Mucosa of descending colon (tissue), 3 donors: Measurements from ENCODE around the gene DND1. TPM values are rescaled to one million over a fixed set of nuclear protein-coding genes. Genes with fewer than 3 reads are reported as not detected.
"Not testable (repeated sequence)": the region's sequence is repeated elsewhere in the genome, so short reads cannot be mapped to it uniquely, and the experiment has no call there.

Experiments
- ATAC-seq: fragments of 200-7000 bp; cut with Tn5 transposase; one replicate; pipeline ENCODE4 v1.9.1; 2020; ENCODE audit warnings: mild to moderate bottlenecking, moderate library complexity
- DNase-seq, 3 donors: peaks; one replicate each; pipeline ENCODE4 v3.0.0-alpha.2; 2020
- H3K36me3 ChIP-seq: fragments of 200-600 bp; one replicate; pipeline ENCODE4 v1.8.0; 2021; ENCODE audit warnings: low read depth, mild to moderate bottlenecking
- H3K4me1 ChIP-seq: fragments of 200-600 bp; one replicate; pipeline ENCODE4 v1.8.0; 2021; ENCODE audit warnings: low read depth, mild to moderate bottlenecking
- H3K4me3 ChIP-seq: fragments of 200-600 bp; one replicate; pipeline ENCODE4 v1.8.0; 2021; ENCODE audit warnings: mild to moderate bottlenecking
- H3K9me3 ChIP-seq: fragments of 200-600 bp; one replicate; pipeline ENCODE4 v1.8.0; 2021; ENCODE audit warnings: mild to moderate bottlenecking
- intact Hi-C, 2 donors: fragments of 100-400 bp; cut with DNase I in 1 of 2; cut with micrococcal nuclease in 1 of 2; formaldehyde crosslinking; loops; one replicate each; pipeline versions ENCODE4 v1.11.0 to v1.11.1; 2022; cut with DNase I, micrococcal nuclease
- long read RNA-seq, 2 donors: library from polyadenylated mRNA; unstranded; transcript quantifications; one replicate each; pipeline ENCODE4 v2.0.0, GENCODE V29; 2019 to 2021
- total RNA-seq, 3 donors: library from RNA; stranded (reverse); fragmentation: NEBNext Ultra II Directional in 2 of 3; extraction: Animal tissue kit (Norgen Biotek cat#: 25700) in 2 of 3; gene quantifications; one replicate each; pipeline versions ENCODE4 v1.2.1 to v1.2.4, GENCODE V29; 2021 to 2023
- TF ChIP-seq, protein P1 (sequence below): fragments of 200-600 bp; IDR thresholded peaks from one replicate; pipeline ENCODE4 v1.8.0; 2022; ENCODE audit warnings: antibody characterized with exemption, mild to moderate bottlenecking
- donor health status: DM: no; HTN: no; CAD: no; lungs with moderate emphysema.
- donor health status: DM: no; HTN: no; CAD: no.
- donor health status: DM: no; HTN: yes; CAD: no.

Gene DND1
- 1 to 10 TPM in 2 of 3 donors, under 1 TPM in 1; 0.95 to 1.6 (median 1.1) TPM for total RNA-seq
- long read RNA-seq, donor 1, partial matches to known transcripts, result 0 of 8 reads
- long read RNA-seq, donor 1, other reads (novel, unspliced or antisense), result 8 of 8 reads
- long read RNA-seq, donor 2, partial matches to known transcripts, result 0 of 3 reads
- long read RNA-seq, donor 2, other reads (novel, unspliced or antisense), result 3 of 3 reads

DNA sequence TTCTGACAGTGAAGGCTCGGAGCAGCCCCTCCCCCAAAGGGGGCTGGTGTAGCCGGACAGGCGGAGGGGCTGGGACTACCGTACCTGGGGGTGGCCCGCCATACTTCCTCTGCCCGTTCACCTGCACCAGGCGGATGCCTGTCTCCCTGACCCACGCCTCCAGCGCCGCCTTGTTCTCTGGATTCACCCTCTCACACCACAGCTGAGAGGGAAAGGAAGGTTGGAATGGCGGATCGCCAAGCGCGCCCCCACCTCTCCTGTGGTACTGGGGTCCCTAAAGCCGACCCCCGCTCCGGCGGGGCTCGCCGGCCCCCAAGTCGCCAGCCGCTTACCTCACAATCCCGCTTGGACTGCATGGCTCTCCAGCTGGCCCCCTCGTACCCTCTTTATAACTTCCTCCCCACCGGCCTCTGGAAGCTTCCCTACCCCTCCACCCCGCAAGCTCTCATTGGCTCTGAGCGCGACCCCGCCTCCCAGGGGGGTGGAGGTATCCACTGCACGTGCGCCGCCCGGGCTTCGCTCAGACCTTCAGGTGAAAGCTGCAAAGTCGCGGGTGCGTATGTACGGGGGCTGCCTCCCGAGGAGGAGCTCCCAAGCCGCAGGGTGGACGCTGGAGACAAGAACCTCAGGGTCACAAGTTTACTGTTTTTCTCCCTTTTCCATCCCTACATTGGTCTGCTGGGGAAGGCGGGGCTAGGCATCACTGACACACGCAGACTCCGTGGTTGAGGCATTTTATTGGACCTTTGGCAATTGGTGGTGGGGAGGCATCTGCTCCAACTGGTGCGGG is at the start of gene DND1:
TSS of gene DND1 (minus strand) at position 390 of the 790 bp plus-strand sequence. CDS start at position 356, 34 bp downstream.
- DNase-seq (no peak), ATAC-seq (no peak)
- Histone ChIP-seq H3K9me3 (no peaks in the 10 kb centered on the region), H3K4me3 (no peak within 1 kb of the TSS), H3K36me3 (no peaks in the 10 kb centered on the region), H3K4me1 (peaks cover 9% of the 10 kb centered on the region)
- TF ChIP-seq, protein P1, sequence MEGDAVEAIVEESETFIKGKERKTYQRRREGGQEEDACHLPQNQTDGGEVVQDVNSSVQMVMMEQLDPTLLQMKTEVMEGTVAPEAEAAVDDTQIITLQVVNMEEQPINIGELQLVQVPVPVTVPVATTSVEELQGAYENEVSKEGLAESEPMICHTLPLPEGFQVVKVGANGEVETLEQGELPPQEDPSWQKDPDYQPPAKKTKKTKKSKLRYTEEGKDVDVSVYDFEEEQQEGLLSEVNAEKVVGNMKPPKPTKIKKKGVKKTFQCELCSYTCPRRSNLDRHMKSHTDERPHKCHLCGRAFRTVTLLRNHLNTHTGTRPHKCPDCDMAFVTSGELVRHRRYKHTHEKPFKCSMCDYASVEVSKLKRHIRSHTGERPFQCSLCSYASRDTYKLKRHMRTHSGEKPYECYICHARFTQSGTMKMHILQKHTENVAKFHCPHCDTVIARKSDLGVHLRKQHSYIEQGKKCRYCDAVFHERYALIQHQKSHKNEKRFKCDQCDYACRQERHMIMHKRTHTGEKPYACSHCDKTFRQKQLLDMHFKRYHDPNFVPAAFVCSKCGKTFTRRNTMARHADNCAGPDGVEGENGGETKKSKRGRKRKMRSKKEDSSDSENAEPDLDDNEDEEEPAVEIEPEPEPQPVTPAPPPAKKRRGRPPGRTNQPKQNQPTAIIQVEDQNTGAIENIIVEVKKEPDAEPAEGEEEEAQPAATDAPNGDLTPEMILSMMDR, result no peak
- intact Hi-C loops, result no loop called here

DNA sequence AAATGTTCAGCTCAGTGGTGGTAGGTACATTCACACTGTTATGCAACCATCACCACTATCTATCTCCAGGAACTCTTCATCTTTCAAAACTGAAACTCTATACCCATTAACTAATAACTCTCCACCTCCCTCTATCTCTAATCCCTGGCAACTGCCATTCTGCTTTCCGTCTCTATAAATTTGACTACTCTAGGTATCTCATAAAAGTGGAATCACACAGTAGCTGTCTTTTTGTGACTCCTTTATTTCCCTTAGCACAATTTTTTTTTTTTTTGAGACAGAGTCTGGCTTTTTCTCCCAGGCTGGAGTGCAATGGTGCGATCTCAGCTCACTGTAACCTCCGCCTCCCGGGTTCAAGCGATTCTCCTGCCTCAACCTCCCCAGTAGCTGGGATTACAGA is 48.0 kb upstream of the DND1 start:
- intact Hi-C loops, ATAC-seq: not testable (repeated sequence)

DNA sequence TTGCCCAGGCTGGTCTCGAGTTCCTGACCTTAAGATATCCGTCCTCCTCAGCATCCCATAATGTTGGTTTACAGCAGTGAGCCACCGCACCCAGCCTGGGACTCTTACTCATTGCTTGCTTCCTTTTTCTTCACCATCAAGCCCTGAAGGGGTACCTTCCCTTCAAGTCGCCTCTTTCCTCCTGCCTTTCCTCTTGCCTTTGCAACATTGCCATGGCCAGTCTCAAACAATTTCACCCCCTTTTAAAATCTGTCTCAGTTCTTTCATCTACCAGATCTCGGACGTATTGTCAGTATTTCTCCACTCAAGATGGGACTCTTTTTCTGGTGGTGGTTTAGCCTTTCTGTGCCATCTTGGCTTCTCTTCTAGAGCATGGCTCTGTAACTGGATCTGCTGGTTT is 47.4 kb upstream of the DND1 start:
- intact Hi-C loops, result not testable (repeated sequence)

More for the DNA sequence above, 48.0 kb upstream of the DND1 start:
- DNase-seq, H3K4me1 ChIP-seq, H3K4me3 ChIP-seq, H3K36me3 ChIP-seq, H3K9me3 ChIP-seq: not testable (repeated sequence)

DNA sequence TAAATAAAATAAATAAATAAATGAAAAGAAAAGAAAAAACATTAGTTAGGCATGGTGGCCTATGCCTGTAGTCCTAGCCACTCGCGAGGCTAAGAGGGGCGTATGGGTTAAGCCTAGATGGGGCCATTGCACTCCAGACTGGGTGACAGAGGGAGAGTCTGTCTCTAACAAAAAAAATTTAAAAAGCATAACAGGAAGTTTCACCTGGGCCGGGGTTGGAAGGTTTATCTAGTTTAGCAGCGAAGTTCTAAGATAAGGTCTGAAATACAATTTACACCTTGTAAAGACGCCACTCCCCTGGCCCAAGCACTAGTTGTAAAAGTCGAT is 44.9 kb upstream of the DND1 start:
- TF ChIP-seq, protein P1, result no peak
- DNase-seq (peak in 1 of 3 donors; percentile 79), ATAC-seq (no peak)
- Histone ChIP-seq H3K9me3 (no peaks in the 10 kb centered on the region), H3K4me3 (no peak overlapping the region), H3K4me1 (peaks cover 10% of the 10 kb centered on the region), H3K36me3 (no peaks in the 10 kb centered on the region)
- intact Hi-C loops, result loop anchor here in 1 of 2 donors (10.0 kb wide), 1 partner anchor 353 kb away; the partner anchor contains the start of gene SLC4A9

More for the DNA sequence above, 47.4 kb upstream of the DND1 start:
- not testable (repeated sequence) for DNase-seq, H3K36me3 ChIP-seq, H3K4me1 ChIP-seq, H3K9me3 ChIP-seq, ATAC-seq, H3K4me3 ChIP-seq

DNA sequence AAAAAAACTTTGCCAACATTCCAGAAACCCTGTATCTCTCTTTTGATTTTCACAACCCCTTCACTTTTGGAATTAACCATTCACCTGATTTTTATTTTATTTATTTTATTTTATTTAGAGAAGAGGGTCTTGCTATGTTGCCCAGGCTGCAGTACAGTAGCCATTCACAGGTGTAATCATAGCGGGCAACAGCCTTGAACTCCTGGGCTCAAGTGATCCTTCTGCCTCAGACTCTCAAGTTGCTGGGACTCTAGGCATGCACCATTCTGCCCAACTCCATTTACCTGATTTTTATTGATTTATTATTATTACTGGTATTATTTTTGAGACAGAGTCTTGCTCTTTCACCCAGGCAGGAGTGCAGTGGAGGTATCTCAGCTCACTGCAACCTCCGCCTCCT is 42.9 kb upstream of the DND1 start:
- not testable (repeated sequence) for ATAC-seq, H3K36me3 ChIP-seq, H3K4me1 ChIP-seq, H3K9me3 ChIP-seq, DNase-seq, H3K4me3 ChIP-seq
- intact Hi-C loops, result loop anchor here in 1 of 2 donors (10.0 kb wide), 1 partner anchor 351 kb away; the partner anchor contains the start of gene SLC4A9

DNA sequence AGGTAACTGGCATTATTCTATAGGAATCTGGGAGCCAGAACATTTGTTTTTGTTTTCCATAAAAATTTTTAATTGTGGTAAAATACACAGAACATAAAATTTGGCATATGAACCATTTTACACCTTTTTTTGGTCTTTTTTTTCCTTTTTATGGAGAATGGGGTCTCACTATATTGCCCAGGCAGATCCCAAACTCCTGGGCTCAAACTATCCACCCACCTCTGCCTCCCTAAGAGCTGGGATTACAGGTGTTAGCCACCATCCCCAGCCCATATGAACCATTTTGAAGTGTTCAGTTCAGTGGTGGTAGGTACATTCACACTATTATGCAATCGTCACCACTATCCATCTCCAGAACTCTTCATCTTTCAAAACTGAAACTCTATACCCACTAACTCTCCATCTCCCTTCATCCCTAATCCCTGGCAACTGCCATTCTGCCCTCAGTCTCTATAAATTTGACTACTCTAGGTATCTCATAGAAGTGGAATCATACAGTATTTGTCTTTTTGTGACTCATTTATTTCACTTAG is 40.3 kb upstream of the DND1 start:
- no peaks in the 10 kb centered on the region for H3K9me3 ChIP-seq
- DNase-seq (no peak), ATAC-seq (no peak)
- H3K4me3 ChIP-seq, result no peak overlapping the region
- peaks cover 6% of the 10 kb centered on the region for H3K4me1 ChIP-seq
- intact Hi-C loops, result loop anchor here in 1 of 2 donors (10.0 kb wide), 1 partner anchor 349 kb away; the partner anchor contains the start of gene SLC4A9
- no peaks in the 10 kb centered on the region for H3K36me3 ChIP-seq
- TF ChIP-seq, protein P1, result no peak

DNA sequence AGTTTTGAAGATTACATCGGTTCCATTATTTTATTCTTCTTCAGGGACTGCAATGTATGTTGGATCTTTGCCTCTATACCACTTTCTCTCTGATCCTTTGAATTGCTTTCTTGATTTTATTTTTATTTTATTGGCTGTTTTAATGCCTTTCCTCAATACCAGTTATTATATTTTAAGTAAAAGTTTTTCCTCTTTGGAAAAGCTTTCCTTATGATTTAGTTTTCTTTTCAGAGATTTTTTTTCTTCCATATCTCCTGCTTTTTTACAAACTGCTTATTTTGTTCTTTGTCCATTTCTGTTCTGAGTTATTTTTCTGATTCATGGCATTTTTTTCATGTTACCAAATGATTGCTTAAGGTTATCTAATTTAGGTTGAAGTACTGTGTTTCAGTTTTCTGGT is 38.4 kb upstream of the DND1 start:
- ATAC-seq (no peak), DNase-seq (no peak)
- H3K9me3 ChIP-seq, result no peaks in the 10 kb centered on the region
- TF ChIP-seq, protein P1, result no peak
- intact Hi-C loops, result loop anchor here in 1 of 2 donors (10.0 kb wide), 1 partner anchor 347 kb away; the partner anchor contains the start of gene SLC4A9
- H3K36me3 ChIP-seq, result no peaks in the 10 kb centered on the region
- H3K4me3 ChIP-seq, result no peak overlapping the region
- H3K4me1 ChIP-seq, result no peaks in the 10 kb centered on the region
